Activated T-cell treated with anti-CD3 and anti-CD28 coated beads for 4 hours (primary cell): ENCODE data around the gene SIM2.

Experiments
- DNase-seq: peaks from one replicate; pipeline ENCODE4 v3.0.0-alpha.2; 2020

Gene SIM2

DNA sequence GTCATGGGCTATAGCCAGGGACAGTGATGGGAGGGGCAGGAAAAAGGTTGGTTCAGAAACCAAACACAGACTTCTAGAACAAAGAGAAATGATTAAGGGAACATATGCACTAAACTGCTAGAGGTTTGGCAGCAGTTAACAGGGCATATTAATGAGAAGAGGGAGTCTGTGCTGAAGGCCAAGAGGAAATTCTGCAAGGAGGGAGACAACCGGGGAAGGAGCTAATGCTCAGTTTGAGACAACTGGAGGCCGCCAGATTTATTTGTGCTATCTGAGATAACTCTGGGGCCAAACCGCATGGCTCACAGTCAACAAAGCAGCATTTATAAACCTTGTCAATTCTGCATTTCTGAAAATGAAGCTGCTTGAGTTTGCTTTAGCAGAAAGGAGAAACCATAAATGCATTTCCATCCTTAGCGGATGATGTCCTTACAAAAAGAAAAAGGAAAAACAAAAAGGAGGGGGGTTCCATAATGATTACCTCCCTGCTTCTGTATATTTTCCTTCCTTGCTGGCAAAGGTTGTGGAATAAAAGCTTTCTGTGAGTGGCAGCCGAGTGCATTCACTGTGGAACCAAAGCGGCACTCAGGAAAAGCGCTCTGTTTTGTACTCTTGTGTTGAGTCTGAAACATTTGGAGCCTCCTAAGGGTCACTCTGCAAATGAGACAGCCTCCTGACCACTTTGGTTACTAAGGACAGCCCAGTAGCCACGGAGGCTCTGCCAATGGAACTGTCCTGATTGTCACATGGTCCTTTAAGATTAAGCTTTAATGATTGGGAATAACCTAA, 70.3 kb downstream of the SIM2 start:
- DNase-seq, result no peak

GRCh38 chr21:36773117-36773516, 74.2 kb downstream of the SIM2 start:
- DNase-seq, result no peak

DNA sequence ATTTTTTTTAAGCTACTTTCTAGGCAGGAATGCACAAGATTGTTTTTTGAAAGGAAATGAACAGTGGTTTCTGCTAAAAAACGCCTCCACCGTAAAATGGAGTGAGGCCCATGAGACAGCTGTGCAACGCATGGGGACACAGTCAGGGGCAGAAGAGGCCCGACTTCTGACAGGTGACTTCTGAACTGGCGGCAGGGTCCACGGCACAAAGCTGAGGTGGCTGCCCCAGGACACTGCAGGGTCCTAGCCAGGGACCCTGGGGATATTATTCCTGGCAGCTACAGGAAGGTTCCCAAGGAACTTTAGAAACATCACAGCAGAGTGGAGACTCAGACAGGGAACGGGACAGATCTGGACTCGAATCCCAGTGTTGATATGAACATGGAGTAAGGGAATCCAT, 75.1 kb downstream of the SIM2 start:
- DNase-seq, result no peak

DNA sequence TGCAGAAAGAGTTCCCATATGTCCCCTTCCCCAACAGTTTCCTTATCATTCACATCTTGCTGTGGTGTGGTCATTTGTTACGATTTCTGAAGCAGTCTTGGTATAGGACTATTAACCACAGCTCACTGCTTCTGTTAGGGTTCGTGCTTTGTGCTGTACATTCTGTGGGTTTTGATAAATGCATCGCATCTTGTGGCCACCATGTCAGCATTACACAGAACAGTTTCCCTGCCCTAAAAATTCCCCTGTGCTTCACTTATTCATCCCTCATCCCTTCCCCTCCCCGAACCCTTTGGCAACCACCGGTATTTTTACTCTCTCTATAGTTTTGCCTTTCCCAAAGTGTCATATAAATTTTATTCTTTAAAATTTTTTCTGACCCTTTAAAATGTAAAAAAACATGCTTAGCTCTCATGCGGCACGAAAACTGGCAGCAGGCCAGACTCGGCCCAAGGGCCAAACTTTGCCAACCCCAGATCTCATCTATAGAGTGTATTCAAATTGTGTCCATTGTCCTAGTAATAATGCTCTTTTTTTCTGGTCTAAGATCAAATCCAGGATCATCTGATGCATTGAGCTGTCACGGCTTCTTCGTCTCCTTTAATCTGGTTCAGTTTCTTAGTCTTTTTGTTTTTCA, 78.2 kb downstream of the SIM2 start:
- no peak for DNase-seq

GRCh38 chr21:36780861-36781260, 81.9 kb downstream of the SIM2 start:
- no peak for DNase-seq

GRCh38 chr21:36783612-36784374, 84.9 kb downstream of the SIM2 start:
- no peak for DNase-seq

DNA sequence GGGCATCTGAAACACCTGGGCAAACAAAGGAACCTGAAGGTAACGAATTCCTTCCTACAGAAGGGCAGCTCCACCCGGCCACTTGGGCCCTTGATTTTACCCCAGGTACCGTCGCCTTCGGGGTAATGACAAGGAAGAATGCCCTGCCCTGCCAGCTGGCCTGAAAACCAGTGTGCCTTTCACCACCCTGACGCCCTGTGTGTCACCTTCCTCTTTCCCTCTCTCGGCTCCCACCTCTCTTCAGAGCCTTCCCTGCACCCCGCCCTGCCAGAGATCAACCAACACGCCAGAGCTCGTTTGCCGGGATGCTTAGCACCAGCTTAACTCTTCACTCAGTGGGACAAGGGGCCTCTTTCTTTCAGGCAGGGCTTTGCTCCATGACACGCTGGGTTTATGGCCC, 86.0 kb downstream of the SIM2 start:
- DNase-seq, result no peak

DNA sequence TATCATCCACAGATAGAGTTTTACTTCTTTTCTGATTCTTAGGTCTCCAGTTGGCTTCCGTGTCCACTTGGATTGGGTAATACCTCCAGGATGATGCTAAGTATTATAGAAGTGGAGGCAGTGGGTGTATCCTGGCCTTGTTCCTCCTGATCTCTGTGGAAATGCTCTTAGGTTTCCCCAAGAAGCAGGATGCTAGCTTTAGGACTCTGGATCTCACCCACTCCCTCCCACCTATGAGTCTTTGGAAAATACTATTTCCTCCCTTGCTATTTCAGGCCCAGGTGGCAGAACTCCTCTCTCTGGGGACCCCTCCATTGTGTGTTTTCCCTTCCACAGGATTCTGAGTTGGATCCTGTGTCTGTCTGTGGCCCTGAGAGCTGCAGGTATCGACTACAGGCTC, 86.7 kb downstream of the SIM2 start:
- no peak for DNase-seq

GRCh38 chr21:36786186-36786585, 87.3 kb downstream of the SIM2 start:
- DNase-seq, result no peak

- no peak for DNase-seq
Observed at GRCh38 chr21:36788120-36788638, 89.3 kb downstream of the SIM2 start.

DNA sequence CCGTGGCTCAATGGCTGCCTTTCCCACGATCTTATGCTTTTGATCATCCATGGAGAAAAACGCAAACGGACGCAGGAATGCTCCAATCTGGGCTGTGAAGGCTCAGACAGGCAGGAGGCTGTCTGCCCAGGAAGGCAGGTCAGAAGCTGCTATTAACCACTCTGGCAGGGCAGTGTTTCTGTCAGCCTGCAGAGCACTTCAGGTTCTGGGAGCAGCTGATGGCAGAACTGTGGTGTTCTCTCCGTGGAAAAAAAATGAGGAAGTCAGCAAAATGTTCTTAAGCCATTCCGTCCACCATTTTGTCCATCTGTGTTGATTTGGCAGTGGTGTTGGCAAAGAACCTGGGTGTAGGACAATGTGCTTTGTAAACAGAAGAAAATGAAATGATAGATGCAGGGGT, 91.7 kb downstream of the SIM2 start:
- DNase-seq, result no peak

- no peak for DNase-seq
Observed at GRCh38 chr21:36791180-36791579, 92.3 kb downstream of the SIM2 start.

- no peak for DNase-seq
Observed at GRCh38 chr21:36791695-36792470, 93.0 kb downstream of the SIM2 start.

DNA sequence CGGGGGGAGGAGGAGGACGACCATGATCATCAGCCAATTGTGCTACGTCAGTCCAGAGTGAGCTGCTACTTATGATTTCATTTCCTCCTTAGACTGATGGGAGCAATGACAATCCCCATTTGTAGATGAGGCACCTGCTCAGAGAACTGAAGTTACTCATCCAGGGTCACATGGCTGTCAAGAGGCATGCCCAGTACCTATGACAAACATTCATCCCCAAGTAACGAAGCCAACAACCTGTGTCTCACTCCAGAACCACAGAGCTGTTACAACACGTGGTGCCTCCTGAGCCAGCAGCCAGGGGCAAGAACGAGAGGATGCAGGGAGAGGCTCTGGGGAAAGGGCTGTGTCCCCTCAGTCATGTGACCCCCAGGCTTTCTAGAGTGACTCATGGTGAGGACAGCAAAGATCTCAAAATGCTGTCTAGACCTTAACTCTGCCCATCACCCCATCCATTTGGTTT, 93.6 kb downstream of the SIM2 start:
- no peak for DNase-seq

DNA sequence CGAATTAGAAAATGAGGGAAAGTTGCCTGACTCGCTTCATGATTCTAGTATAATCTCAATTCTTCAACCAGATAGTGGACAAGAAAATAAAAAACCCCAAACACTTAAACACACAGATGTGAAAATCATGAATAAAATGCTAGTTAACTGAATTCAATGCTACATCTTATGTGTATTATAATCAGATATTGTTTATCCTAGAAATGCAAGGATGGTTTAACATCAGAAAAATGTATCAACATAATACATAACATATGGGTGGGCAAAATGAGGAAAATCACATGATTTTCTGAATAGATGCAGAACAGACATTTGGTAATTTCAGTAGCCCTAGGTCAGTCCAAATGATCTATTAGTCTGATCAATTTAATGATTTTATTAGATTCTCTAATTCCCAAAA, 97.2 kb downstream of the SIM2 start:
- no peak for DNase-seq

GRCh38 chr21:36798491-36798890, 99.6 kb downstream of the SIM2 start:
- DNase-seq, result no peak
